ENCODE data around the gene SEMA5A. TPM values are rescaled to one million over a fixed set of nuclear protein-coding genes. Genes with fewer than 3 reads are reported as not detected.

Gene SEMA5A
- total and polyA plus RNA-seq, 2 of the 8 experiments (the other 6 are each of a cell fraction or from before 2014, with no cell fraction given), result 5.3 to 8.9 TPM

DNA sequence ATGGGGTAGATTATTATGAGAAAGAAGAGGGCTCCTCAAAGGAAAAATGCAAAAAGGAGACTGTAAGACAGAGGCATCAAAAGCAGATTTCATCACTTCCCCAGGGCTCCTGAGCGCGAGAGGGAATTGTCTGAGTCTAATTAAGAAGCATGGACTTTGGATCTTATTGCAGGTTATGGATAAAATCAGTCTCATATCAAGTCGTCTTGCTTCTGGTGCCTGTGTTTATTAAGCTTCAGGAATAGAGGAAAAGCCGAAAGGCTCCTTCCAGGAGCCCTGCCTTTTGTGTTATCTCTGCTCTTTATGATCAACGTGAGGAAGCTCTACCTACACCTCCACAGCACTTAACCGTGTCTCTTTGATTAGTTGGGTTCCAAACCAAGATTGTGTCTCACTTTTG, 25.0 kb upstream of the SEMA5A start:
- Histone ChIP-seq H2AFZ (ENCODE audit: low read length) (no peak overlapping the region), H3K4me3 (ENCODE audit: extremely low read depth in 1 of 4, insufficient read depth in 2 of 4, low read depth in 3 of 4, low read length in 4 of 4) (no peak overlapping the region), H3K27ac (ENCODE audit: low read depth, low read length) (no peak overlapping the region), H2AK5ac (ENCODE audit: low read depth, low read length) (no peak overlapping the region), H3K4me2 (ENCODE audit: insufficient read depth in 1 of 2, low read depth in 2 of 2, low read length in 2 of 2) (no peak overlapping the region), H3K14ac (ENCODE audit: insufficient read length) (no peak overlapping the region), H3K9ac (replicated peaks in 1 of 4; ENCODE audit: extremely low read depth in 1 of 4, low read depth in 3 of 4, low read length in 3 of 4) (no peak overlapping the region), H2BK12ac (ENCODE audit: low read depth, low read length) (no peak overlapping the region), H3K27me3 (replicated peaks in 1 of 4; ENCODE audit: control insufficient read depth in 3 of 4, extremely low read depth in 1 of 4, insufficient read depth in 3 of 4, low read length in 3 of 4) (no peaks in the 10 kb centered on the region), H3K4me1 (replicated peaks in 1 of 4; ENCODE audit: control insufficient read depth in 3 of 4, insufficient read depth in 4 of 4, low read length in 3 of 4) (no peaks in the 10 kb centered on the region), H2BK5ac (ENCODE audit: low read depth, low read length) (no peak overlapping the region), H2BK15ac (ENCODE audit: low read length) (no peak overlapping the region), H2BK20ac (ENCODE audit: low read length) (no peak overlapping the region), H3K23ac (ENCODE audit: insufficient read length) (no peak overlapping the region), H3K36me3 (ENCODE audit: control insufficient read depth in 2 of 4, insufficient read depth in 4 of 4, low read length in 3 of 4) (no peaks in the 10 kb centered on the region), H4K5ac (ENCODE audit: insufficient read length, low read depth, low read length) (no peak overlapping the region), H3K56ac (replicated peaks; ENCODE audit: insufficient read length, low read depth, low read length) (no peak overlapping the region), H3K4ac (replicated peaks; ENCODE audit: insufficient read length, low read depth, low read length) (no peak overlapping the region), H2BK120ac (replicated peaks; ENCODE audit: low read depth, low read length) (no peak overlapping the region), H4K20me1 (replicated peaks in 1 of 2; ENCODE audit: control insufficient read depth in 1 of 2, insufficient read depth in 2 of 2, low read length in 2 of 2) (no peaks in the 10 kb centered on the region), H3K79me2 (ENCODE audit: control insufficient read depth in 1 of 2, insufficient read depth in 2 of 2, low read length in 2 of 2) (no peaks in the 10 kb centered on the region), H4K8ac (ENCODE audit: extremely low read depth, insufficient read depth, low read length) (no peak overlapping the region), H3K18ac (ENCODE audit: extremely low read depth, low read length) (no peak overlapping the region), H4K91ac (replicated peaks; ENCODE audit: insufficient read length, low read length) (no peak overlapping the region), H3K79me1 (ENCODE audit: low read depth, low read length) (no peaks in the 10 kb centered on the region), H3K9me3 (ENCODE audit: insufficient read depth in 2 of 2, low read depth in 1 of 2, low read length in 1 of 2) (no peaks in the 10 kb centered on the region), H3K23me2 (ENCODE audit: low read depth, low read length) (no peaks in the 10 kb centered on the region)
- TF ChIP-seq JUN (IDR thresholded peaks at IDR 0.05; ENCODE audit: low read depth, low read length) (no peak), ASH2L (IDR thresholded peaks at IDR 0.05; ENCODE audit: low read length) (no peak), TAF1 (IDR thresholded peaks at IDR 0.05; ENCODE audit: low read depth, low read length) (no peak)
- ChIA-PET POLR2A (ENCODE audit: partially characterized antibody) (no interaction called here), CTCF (ENCODE audit: partially characterized antibody) (no interaction called here)
- no peak for FAIRE-seq
- 84% methylated on average over 6 of the region's 6 CpGs; no CpG with 5 or more reads in 1 of the 2 experiments for WGBS, 2 experiments (ENCODE audit: extremely low coverage in 1 of 2, insufficient coverage in 1 of 2, insufficient read length in 1 of 2, insufficient replicate concordance in 2 of 2, low coverage in 1 of 2, low lambda C conversion rate in 2 of 2, missing lambda C conversion rate in 1 of 2)
- DNase-seq (ENCODE audit: low read depth in 1 of 2, low spot score in 2 of 2), result no peak

All from H1 (cell line).